GM21529 (cell line): Measurements from ENCODE around the gene RNF13.
"Not testable (repeated sequence)": the region's sequence is repeated elsewhere in the genome, so short reads cannot be mapped to it uniquely, and the experiment has no call there.

Experiments
- ATAC-seq: cut with Tn5 transposase; IDR thresholded peaks from one replicate; pipeline ENCODE4 v1.9.1; 2021; ENCODE audit not compliant: unreplicated experiment

The RNF13 gene

DNA sequence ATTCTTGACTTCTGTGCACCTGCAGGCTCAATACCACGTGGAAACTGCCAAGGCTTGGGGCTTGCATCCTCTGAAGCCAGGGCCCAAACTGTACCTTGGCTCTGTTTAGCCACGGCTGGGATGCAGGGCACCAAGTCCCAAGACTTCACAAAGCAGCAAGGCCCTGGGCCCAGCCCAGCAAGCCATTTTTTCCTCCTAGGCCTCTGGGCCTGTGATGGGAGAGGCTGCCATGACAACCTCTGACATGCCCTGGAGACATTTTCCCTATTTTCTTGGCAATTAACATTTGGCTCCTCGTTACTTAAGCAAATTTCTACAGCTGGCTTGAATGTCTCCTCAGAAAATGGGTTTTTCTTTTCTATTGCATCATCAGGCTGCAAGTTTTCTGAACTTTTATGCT is 25.5 kb downstream of the RNF13 start:
- not testable (repeated sequence) for ATAC-seq

DNA sequence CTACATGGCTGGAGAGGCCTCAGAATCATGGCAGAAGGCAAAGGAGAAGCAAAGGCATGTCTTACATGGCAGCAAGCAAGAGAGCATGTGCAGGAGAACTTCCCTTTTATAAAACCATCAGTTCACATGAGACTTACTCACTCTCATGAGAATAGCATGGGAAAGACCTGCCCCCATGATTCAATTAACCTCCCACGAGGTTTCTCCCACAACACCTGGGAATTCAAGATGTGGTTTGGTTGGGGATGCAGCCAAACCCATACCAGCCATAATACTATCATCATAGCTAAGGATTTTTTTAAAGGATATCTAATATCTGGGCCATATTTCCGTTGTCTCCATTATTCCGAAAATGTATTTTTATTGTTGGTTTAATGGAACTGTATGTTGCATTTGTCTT is 26.5 kb downstream of the RNF13 start:
- not testable (repeated sequence) for ATAC-seq

GRCh38 chr3:149839896-149840295 is 26.9 kb downstream of the RNF13 start:
- ATAC-seq = no peak

GRCh38 chr3:149843502-149843901 is 30.5 kb downstream of the RNF13 start:
- no peak for ATAC-seq

- ATAC-seq = no peak
Measured at GRCh38 chr3:149844091-149844490, 31.1 kb downstream of the RNF13 start.

DNA sequence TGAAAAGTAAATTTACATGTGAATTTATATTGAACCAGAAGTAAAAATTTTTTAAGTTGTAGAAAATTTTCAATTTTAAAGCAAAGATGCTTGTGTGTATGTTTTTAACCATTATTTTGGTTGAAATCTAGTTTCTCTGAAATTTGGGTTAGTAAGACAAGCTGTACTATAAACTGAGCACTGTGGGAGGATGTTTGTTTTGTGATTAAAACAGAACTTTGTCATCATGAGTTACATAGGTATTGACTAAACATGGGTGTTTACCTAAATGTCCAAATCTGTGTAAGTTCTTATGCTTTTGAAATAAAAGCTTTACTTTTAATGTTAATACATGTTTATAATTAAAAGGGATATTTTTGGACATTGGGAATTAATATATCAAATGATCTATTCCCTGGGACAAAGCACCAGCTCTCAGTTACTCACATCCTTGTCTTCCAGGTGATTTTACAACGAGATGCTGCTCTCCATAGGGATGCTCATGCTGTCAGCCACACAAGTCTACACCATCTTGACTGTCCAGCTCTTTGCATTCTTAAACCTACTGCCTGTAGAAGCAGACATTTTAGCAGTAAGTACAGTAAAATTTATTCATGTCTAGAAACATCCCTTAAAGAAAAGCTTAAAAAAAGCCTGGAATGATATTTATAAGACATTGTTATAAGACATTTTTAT is 32.7 kb downstream of the RNF13 start:
- ATAC-seq = no peak

- ATAC-seq = no peak
Measured at GRCh38 chr3:149848238-149848637, 35.2 kb downstream of the RNF13 start.

DNA sequence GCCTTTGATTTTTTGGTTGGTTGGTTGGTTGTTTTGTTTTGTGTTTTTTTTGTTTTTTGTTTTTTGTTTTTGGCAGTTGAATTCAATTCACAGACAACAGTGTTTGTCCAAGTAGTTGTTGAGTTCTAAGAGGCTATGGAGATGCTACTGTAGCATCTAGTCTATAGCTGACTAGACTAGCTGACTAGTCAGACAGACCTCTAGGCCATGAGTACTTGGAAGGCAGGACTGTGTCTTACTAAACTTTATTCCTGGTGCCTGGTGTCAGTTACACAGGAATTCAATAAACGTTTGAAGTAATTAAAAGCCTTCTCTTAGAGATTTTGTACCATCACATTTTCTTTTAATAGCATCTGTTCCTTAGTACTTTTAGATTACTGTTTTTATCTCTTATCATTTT is 35.7 kb downstream of the RNF13 start:
- ATAC-seq = no peak

DNA sequence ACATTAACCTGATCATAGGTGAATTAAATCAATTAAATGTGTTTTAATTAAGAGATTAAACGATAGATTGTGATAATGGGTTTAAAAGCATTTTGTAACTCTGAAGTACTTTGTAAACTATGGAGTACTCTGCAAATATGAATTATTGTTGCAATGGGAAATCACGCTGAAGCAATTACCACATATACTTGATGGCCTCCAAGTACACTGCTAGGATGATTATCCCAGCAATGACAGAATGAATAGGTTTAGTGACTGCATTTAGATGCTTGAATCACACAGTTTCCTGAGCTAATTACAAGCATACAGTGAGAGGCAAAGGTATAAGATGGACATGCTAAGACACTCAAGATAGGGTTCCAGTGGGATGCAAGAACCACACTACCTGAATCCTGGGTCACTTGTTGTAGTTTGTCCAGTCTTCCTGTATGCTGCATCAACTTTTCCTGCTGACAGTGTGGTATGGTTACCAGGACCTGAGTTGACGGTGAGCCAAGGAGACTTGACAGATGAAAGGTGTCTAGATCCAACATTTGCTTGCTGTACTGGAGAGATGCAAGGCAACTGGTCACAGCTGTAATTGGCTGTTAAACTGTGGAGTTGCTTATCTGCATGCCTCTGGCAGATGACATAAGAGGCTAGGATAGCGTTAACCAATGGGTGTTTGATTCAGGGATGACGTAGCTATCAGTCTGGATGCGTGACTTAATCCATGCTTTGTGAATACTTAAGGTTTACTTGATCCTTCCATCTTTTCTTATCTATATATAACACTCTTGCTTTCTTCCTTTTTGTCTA is 38.0 kb downstream of the RNF13 start:
- no peak for ATAC-seq

- no peak for ATAC-seq
Measured at GRCh38 chr3:149858911-149859310, 45.9 kb downstream of the RNF13 start.

DNA sequence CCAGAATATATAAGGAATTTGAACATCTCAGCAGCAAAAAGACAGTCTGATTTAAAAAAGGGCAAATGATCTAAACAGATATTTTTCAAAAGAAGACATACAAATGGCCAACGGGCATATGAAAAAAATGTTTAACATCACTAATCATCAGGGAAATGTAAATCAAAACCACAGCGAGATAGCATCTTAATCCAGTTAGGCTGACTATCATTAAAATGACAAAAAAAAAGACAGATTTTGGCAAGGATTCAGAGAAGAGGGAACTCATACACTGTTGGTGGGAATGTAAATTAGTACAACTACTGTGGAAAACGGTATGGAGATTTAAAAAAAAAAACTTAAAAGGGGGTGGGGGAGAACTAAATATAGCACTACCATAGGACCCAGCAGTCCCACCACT is 47.9 kb downstream of the RNF13 start:
- no peak for ATAC-seq

DNA sequence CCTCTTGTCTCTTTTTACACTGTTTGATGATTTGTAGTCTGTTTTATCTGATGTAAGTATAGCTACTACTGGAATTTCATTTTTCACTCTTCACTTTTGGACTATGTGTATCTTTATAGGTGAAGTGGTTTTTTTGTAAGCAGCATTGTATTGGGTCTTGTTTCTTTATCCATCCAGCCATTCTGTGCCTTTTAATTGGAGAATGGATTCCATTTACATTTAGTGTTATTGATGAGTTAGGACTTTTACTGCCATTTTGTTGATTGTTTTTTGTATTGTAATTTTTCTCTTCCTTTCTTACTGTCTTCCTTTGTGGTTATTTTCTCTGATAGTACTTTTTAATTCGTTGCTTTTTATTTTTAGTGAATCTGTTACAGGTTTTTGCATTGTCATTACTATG is 54.5 kb downstream of the RNF13 start:
- no peak for ATAC-seq

DNA sequence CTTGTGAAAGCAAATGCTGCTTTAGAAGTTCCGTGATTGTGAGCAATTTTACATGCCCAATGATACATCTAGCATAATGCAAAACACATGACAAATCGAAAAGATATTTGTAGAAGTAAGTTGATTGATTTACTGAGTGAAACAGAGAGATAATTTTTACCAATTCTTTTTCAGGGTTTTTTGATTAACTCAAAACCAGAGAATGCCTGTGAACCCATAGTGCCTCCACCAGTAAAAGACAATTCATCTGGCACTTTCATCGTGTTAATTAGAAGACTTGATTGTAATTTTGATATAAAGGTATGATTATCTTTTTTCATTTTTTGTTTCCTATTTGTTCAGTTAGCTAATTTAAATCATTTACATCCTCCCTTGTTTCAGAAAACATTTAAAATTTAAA is 58.8 kb downstream of the RNF13 start:
- no peak for ATAC-seq

- ATAC-seq = no peak
Measured at GRCh38 chr3:149872589-149872988, 59.6 kb downstream of the RNF13 start.

DNA sequence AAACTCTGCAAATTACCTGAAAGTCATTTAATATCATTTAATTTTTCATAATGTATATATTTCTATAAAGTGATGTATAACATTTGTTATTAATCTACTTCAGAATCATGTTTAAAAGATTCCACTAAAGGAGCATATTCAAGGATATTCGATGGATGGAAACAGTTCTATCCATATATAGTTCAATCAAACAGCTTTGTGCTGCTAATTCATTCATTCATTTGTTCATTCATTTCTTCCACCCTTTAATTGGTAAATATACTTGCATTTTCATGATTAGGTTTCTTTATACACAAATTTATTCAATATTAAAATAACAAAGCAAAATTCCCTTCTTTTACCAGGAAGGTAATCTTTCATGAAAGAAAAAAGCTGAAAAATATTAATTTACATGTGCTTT is 64.7 kb downstream of the RNF13 start:
- no peak for ATAC-seq

GRCh38 chr3:149879872-149880271 is 66.9 kb downstream of the RNF13 start:
- ATAC-seq = no peak

GRCh38 chr3:149881879-149882278 is 68.9 kb downstream of the RNF13 start:
- no peak for ATAC-seq

DNA sequence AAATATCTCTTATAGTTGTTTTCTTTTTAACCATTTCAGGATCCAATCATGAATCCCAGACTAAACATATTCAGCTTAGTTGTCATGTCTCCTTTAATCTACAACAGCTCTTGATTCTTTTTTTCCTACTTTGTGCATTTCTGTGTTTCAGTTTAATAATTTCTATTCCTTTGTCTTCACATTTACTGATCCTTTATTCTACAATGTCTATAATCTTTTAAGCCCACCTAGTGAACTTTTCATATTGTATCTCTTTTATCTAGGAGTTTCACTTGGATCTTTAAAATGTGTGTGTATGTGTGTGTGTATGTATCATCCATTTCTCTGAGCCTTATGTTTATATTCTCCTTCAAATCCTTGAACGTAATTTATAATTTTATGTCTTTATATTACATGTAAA is 70.1 kb downstream of the RNF13 start:
- ATAC-seq = no peak

- not testable (repeated sequence) for ATAC-seq
Measured at GRCh38 chr3:149883860-149884259, 70.8 kb downstream of the RNF13 start.

- ATAC-seq = not testable (repeated sequence)
Measured at GRCh38 chr3:149884848-149885247, 71.8 kb downstream of the RNF13 start.

DNA sequence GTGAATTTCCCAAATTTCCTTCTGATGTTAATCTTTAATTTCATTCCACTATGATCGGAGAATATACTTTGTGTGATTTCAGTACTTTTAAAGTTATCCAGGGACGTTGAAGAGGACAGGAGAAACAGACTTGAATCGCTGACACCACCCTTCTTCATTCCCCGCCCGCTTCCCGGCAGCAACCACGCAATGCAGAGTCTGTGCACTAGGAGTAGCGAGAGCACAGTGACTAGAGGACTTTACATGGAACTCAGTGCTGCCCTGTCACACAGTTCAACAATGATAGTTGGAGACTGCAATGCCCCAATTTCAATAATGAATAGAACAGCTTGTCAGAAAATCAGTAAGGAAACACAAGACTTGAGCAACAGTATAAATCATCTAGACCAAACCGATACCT is 73.9 kb downstream of the RNF13 start:
- ATAC-seq = no peak

DNA sequence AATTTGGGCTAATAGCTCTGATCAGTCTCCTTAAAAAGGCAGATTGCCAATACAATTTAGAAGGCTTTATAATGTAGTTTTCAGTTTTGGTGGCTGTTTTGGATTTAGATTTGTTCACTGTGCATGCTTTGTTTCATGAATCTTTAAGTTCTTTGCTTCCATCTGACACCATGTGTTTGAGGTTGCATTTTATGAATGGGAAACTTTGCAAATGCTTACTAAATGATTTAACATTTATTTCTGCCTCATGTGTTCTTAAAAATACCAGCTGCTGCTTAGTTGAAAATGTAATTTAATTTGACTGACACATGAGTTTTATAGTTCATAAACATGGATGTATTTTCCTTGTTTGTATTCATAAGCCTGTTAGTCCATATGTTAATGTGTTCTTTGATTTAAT is 78.6 kb downstream of the RNF13 start:
- no peak for ATAC-seq

DNA sequence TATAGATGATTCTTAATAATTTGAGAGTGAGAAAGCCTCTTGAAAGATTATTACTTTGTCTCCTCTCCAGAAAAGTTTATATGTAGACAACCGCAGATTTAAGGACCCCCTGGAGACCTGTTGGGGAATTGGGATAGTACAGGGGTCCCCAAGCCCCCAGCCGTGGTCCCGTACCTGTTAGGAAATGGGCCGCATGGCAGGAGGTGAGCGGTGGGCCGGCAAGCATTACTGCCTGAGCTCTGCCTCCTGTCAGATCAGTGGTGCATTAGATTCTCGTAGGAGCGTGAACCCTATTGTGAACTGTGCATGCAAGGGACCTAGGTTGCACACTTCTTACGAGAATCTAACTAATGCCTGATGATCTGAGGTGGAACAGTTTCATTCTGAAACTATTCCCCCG is 79.4 kb downstream of the RNF13 start:
- no peak for ATAC-seq
